ENCODE measurements around the gene TCEAL8.
"Not testable (repeated sequence)": the region's sequence is repeated elsewhere in the genome, so short reads cannot be mapped to it uniquely, and the experiment has no call there.

TCEAL8 gene

DNA sequence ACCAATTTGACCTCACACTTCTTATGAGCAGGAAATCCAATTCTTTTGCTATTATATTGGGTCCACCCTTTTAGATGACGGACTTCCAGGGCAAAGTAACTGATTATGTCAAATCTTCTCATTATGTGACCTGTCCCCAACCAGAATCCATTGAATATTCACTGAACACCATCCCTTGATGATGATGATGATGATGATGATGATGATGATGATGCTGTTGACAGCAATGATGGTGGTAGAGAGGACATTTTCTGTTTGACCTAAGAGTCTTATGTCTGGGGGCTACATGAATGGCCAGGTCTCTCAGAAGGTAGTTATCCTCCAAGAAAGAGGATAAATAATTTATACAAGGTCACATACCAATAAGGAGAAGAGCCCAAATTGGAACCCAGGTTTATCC lies 5.2 kb downstream of the TCEAL8 start:
- no peak for DNase-seq (ENCODE audit: extremely low spot score)

DNA sequence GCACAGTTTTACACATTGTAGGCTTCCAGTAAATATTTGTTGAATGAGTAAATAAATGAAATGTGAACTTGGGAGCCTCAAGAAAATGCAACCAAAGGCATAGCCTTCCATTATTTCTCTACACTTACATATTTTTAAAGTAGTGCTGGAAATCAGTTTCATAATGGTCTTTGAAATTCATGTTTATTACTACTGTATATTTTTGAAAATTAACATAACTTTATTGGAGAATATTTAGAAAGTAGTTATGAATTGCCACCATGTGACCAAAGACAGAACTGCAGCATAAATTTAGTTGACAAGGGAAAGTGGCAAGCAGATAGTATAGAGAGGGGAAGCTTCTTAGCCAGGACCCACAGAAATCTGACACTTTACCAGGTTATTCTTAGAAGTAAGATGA lies 6.4 kb downstream of the TCEAL8 start:
- POLR2A ChIA-PET = no interaction called here
- DNase-seq (ENCODE audit: extremely low spot score) = peak; percentile 18
- TF ChIP-seq, protein P1, sequence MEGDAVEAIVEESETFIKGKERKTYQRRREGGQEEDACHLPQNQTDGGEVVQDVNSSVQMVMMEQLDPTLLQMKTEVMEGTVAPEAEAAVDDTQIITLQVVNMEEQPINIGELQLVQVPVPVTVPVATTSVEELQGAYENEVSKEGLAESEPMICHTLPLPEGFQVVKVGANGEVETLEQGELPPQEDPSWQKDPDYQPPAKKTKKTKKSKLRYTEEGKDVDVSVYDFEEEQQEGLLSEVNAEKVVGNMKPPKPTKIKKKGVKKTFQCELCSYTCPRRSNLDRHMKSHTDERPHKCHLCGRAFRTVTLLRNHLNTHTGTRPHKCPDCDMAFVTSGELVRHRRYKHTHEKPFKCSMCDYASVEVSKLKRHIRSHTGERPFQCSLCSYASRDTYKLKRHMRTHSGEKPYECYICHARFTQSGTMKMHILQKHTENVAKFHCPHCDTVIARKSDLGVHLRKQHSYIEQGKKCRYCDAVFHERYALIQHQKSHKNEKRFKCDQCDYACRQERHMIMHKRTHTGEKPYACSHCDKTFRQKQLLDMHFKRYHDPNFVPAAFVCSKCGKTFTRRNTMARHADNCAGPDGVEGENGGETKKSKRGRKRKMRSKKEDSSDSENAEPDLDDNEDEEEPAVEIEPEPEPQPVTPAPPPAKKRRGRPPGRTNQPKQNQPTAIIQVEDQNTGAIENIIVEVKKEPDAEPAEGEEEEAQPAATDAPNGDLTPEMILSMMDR (IDR thresholded peaks at IDR 0.05; ENCODE audit: control extremely low read depth, extremely low read depth, low read depth, missing control alignments) = peak; percentile 36
- CTCF ChIA-PET = interaction anchor here (1.0 to 2.4 kb wide), 4 partner anchors 8 to 298 kb away, joined by 3 to 10 read pairs (median 4); no protein-coding TSS in a partner anchor

More for the DNA sequence above, 5.2 kb downstream of the TCEAL8 start:
- ChIA-PET CTCF (interaction anchor here (2.4 kb wide), 1 partner anchor 39 kb away, joined by 10 read pairs; no protein-coding TSS in a partner anchor), POLR2A (no interaction called here)
- TF ChIP-seq, protein P1 (IDR thresholded peaks at IDR 0.05; ENCODE audit: control extremely low read depth, extremely low read depth, low read depth, missing control alignments) = no peak

DNA sequence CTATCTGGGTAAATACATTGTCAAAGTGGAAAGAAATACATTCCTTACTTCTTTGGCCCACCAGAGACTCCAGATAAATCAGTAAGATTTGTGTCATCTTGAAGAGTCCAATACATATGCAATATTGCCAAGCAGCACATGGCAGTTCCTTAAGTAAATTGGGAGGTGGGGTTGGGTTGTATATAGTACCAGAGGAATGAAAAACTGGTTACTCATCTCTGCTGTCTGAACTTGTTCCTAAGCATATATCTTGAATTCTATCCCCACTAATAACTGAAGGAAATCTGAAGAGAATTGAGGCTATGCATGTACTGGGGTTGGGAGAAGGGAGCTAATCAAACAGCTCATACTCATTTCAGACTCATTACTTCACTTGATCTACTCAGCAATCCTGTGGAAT lies 14.8 kb downstream of the TCEAL8 start:
- TF ChIP-seq, protein P1 (IDR thresholded peaks at IDR 0.05; ENCODE audit: control extremely low read depth, extremely low read depth, low read depth, missing control alignments) = no peak
- ChIA-PET CTCF (no interaction called here), POLR2A (no interaction called here)
- DNase-seq (ENCODE audit: extremely low spot score) = no peak

DNA sequence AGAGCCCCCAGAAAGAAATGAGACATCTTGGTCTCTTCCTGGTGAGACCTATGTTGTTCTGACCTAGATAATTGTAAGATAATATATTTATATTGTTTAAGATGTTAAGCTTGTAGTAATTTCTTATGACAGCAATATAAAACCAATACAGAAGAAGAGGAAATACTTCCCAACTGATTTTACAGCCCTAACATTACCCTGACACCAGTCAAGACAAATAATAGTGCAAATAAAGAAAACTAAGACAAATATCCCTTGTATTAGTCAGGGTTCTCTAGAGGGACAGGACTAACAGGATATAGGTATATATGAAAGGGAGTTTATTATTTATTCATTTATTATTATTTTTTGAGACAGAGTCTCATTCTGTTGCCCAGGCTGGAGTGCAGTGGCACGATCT lies 18.7 kb downstream of the TCEAL8 start:
- POLR2A ChIA-PET = no interaction called here
- CTCF ChIA-PET = no interaction called here
- DNase-seq (ENCODE audit: extremely low spot score) = no peak
- TF ChIP-seq, protein P1 (IDR thresholded peaks at IDR 0.05; ENCODE audit: control extremely low read depth, extremely low read depth, low read depth, missing control alignments) = no peak

DNA sequence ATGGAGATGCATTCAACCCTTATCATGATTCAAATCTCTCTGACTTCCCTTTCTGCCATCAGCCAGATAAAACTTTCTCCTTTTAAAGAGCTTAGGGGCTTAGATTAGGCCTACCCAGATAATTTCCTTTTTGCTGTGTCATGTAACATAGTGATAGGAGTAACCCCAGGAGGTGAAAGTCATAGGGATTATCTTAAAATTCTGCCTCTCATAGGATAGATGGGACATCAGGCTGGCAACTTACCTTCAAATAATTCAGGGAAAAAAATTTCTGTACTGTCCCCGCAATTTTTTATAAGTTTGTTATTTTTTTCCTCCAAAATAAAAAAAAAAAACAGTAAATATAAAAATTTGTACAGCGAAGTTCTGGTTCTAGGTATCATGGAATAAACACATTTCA lies 19.3 kb downstream of the TCEAL8 start:
- DNase-seq (ENCODE audit: extremely low spot score); POLR2A ChIA-PET; CTCF ChIA-PET: not testable (repeated sequence)

DNA sequence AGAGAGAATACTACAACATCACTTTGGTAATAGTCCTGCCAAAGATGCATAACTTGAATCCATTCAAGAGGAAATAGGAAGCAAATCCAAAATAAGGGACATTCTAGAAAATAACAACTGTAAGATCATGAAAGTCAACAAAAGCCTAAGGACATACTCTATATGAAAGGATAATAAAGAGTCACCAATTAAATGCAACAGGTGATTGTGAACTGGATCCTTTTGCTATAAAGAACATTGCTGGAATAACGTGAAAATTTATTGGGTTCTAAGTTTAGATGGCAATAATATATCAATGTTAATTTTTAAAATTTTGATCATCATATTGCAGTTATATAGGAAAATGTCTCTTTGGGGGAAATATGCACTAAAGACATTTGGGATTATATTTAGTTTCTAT lies 20.1 kb downstream of the TCEAL8 start:
- CTCF ChIA-PET = no interaction called here
- TF ChIP-seq, protein P1 (IDR thresholded peaks at IDR 0.05; ENCODE audit: control extremely low read depth, extremely low read depth, low read depth, missing control alignments) = no peak
- DNase-seq (ENCODE audit: extremely low spot score) = no peak
- POLR2A ChIA-PET = no interaction called here

DNA sequence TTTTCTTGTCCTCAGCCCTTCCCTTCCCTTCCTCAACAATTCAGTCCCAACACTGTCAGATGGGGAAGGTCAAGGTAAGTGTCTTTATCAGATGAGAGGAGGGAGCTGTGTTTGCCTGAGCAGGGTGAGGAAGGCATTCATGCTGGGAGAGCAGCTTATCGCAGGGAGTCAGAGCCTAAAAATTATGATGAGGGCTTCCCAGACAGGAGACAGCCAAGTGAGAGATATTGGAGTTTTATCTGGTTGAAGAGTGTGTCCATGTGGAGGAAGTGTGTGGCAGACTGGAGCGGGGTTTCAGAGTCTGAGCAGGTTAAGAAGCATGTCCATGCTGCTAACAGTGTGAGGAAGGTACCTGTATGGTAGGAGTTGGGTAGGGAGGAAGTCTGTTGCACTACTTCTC lies 21.7 kb downstream of the TCEAL8 start:
- ChIA-PET POLR2A (no interaction called here), CTCF (interaction anchor here (1.3 to 1.4 kb wide), 2 partner anchors 10 to 18 kb away, joined by 3 read pairs; no protein-coding TSS in a partner anchor)
- DNase-seq (ENCODE audit: extremely low spot score) = no peak
- TF ChIP-seq, protein P1 (IDR thresholded peaks at IDR 0.05; ENCODE audit: control extremely low read depth, extremely low read depth, low read depth, missing control alignments) = no peak

DNA sequence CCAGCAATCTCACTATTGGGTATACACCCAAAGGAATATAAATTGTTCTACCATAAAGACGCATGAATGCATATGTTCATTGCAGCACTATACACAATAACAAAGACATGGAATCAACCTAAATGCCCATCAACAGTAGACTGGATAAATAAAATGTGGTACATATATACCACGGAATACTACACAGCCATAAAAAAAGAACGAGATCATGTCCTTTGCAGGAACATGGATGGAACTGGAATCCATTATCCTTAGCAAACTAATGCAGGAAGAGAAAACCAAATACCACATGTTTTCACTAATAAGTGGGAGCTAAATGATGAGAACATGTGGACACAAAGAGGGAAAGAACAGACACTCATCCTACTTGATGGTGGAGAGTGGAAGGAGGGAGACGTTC lies 29.0 kb downstream of the TCEAL8 start:
- DNase-seq (ENCODE audit: extremely low spot score); CTCF ChIA-PET; POLR2A ChIA-PET: not testable (repeated sequence)
